Tibial nerve (tissue), 4 donors: ENCODE data around the gene EEIG2. TPM values are rescaled to one million over a fixed set of nuclear protein-coding genes. Genes with fewer than 3 reads are reported as not detected.

Experiments
- DNase-seq, 2 donors: peaks; one replicate each; pipeline ENCODE4 v3.0.0-alpha.2; 2019; ENCODE audit warnings: low spot score in 2 of 2
- H3K27ac ChIP-seq, 4 donors: fragments of 200-600 bp; sonication (generic) in 3 of 4; one replicate each; pipeline ENCODE4 v1.5.1; 2017 to 2019; ENCODE audit warnings: mild to moderate bottlenecking in 1 of 4
- H3K27me3 ChIP-seq, 2 donors: fragments of 200-600 bp; sonication (generic) in 1 of 2; one replicate each; pipeline versions ENCODE4 v1.5.1 to v1.6.0; 2017 to 2019
- H3K36me3 ChIP-seq, 3 donors: fragments of 200-600 bp; sonication (generic); one replicate each; pipeline ENCODE4 v1.5.1; 2018 to 2019
- H3K4me1 ChIP-seq, 4 donors: fragments of 200-600 bp; sonication (generic) in 3 of 4; one replicate each; pipeline ENCODE4 v1.5.1; 2017 to 2019
- H3K4me3 ChIP-seq, 4 donors: fragments of 200-600 bp; sonication (generic) in 3 of 4; one replicate each; pipeline ENCODE4 v1.5.1; 2017 to 2019; ENCODE audit warnings: mild to moderate bottlenecking in 1 of 4, moderate library complexity in 1 of 4
- H3K9me3 ChIP-seq, 4 donors: fragments of 200-600 bp; sonication (generic) in 3 of 4; one replicate each; pipeline ENCODE4 v1.5.1; 2017 to 2019
- EP300 ChIP-seq, 2 donors: sonication (generic); formaldehyde crosslinking; IDR thresholded peaks; one replicate each; pipeline ENCODE4 v1.6.1; 2017; ENCODE audit warnings: antibody characterized with exemption in 2 of 2, mild to moderate bottlenecking in 1 of 2
- POLR2A ChIP-seq, 2 donors: fragments of 450-650 bp; IDR thresholded peaks; one replicate each; pipeline ENCODE4 v1.6.1; 2017; ENCODE audit warnings: antibody characterized with exemption in 2 of 2, mild to moderate bottlenecking in 2 of 2, moderate library complexity in 2 of 2
- WGBS, 2 donors: methylation state at CpG; one replicate each; pipeline ENCODE4 v1.1.5; 2018; 5-methylcytosine and 5-hydroxymethylcytosine counted together
- total RNA-seq, 4 donors: library from RNA; depleted of rRNA; stranded (reverse); fragments of >200 nt; gene quantifications; one replicate each; pipeline ENCODE4 v1.1.0, GENCODE V29; 2016
- TF ChIP-seq, protein P1 (sequence below), 5 experiments: fragments of 200-600 bp in 3 of 5; fragments of 450-650 bp in 2 of 5; sonication (generic) in 3 of 5; IDR thresholded peaks; one replicate each; pipeline ENCODE4 v1.5.1; 2016 to 2019; ENCODE audit warnings: antibody characterized with exemption in 5 of 5, mild to moderate bottlenecking in 3 of 5, moderate library complexity in 2 of 5

The EEIG2 gene
- total RNA-seq, 4 donors from 2014 or later, result 14.1 to 20.5 (median 18.1) TPM

DNA sequence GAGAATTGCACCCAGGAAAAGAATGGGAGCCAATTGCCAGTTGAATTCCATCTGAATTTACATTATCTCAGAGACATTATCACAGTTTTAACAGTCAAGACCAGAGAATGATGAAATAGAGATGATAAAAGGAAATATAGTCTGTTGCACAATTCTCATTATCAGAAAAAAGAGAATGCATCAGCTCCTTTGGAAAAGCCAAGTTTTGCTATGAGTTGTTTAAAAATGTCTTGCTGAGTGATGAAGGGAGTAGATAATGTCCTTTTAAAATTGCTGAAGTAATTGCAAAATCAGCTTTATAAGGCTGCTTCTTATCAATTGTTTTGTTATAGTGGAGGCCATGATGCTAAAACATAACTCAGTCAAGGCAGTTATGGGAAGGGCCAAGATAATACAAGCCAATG, 37.9 kb upstream of the EEIG2 start:
- no peaks in the 10 kb centered on the region for H3K4me1 ChIP-seq
- TF ChIP-seq, protein P1, sequence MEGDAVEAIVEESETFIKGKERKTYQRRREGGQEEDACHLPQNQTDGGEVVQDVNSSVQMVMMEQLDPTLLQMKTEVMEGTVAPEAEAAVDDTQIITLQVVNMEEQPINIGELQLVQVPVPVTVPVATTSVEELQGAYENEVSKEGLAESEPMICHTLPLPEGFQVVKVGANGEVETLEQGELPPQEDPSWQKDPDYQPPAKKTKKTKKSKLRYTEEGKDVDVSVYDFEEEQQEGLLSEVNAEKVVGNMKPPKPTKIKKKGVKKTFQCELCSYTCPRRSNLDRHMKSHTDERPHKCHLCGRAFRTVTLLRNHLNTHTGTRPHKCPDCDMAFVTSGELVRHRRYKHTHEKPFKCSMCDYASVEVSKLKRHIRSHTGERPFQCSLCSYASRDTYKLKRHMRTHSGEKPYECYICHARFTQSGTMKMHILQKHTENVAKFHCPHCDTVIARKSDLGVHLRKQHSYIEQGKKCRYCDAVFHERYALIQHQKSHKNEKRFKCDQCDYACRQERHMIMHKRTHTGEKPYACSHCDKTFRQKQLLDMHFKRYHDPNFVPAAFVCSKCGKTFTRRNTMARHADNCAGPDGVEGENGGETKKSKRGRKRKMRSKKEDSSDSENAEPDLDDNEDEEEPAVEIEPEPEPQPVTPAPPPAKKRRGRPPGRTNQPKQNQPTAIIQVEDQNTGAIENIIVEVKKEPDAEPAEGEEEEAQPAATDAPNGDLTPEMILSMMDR (IDR thresholded peaks at IDR 0.05), result no peak
- TF ChIP-seq POLR2A (IDR thresholded peaks at IDR 0.05) (no peak), EP300 (IDR thresholded peaks at IDR 0.05) (no peak)
- no peak overlapping the region for H3K4me3 ChIP-seq
- H3K27me3 ChIP-seq, result no peaks in the 10 kb centered on the region
- H3K9me3 ChIP-seq, result peaks cover 0 to 7% (median 0%) of the 10 kb centered on the region in 4 donors
- DNase-seq, result no peak
- H3K36me3 ChIP-seq, result no peaks in the 10 kb centered on the region
- no peak overlapping the region for H3K27ac ChIP-seq

DNA sequence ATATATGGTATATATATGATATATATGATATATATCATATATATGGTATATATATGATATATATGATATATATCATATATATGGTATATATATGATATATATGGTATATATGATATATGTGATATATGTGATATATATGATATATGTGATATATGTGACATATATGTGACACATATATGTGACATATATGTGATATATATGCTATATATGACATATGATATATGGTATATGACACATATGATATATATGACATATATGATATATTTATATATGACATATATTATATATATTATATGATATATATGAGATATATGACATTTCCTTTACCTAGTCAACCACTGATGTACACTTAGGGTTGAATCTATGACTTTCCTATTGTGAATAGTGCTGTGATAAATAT, 36.1 kb upstream of the EEIG2 start:
- H3K27me3 ChIP-seq, result no peaks in the 10 kb centered on the region
- no peak for DNase-seq
- TF ChIP-seq, protein P1 (IDR thresholded peaks at IDR 0.05), result no peak
- TF ChIP-seq EP300 (IDR thresholded peaks at IDR 0.05) (no peak), POLR2A (IDR thresholded peaks at IDR 0.05) (no peak)

DNA sequence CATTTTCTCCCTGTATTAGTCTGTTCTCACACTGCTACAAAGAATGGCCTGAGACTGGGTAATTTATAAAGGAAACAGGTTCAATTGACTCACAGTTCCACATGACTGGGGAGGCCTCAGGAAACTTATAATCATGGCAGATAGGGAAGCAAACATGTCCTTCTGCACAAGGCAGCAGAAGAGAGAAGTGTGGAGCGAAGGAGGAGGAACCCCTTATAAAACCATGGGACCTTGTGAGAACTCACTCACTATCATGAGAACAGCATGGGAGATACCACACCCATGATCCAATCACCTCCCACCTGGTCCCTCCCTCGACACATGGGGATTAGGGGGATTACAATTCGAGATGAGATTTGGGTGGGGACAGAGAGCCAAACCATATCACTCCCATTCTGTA, 35.2 kb upstream of the EEIG2 start:
- Histone ChIP-seq H3K9me3 (peaks cover 0 to 10% (median 0%) of the 10 kb centered on the region in 4 donors), H3K4me3 (no peak overlapping the region), H3K27ac (no peak overlapping the region), H3K4me1 (no peaks in the 10 kb centered on the region), H3K27me3 (no peaks in the 10 kb centered on the region), H3K36me3 (no peaks in the 10 kb centered on the region)
- WGBS, 2 donors, result 79 to 91% methylated on average over 3 of the region's 3 CpGs
- DNase-seq, result no peak
- TF ChIP-seq, protein P1 (IDR thresholded peaks at IDR 0.05), result no peak
- TF ChIP-seq EP300 (IDR thresholded peaks at IDR 0.05) (no peak), POLR2A (IDR thresholded peaks at IDR 0.05) (no peak)

More for the DNA sequence above, 36.1 kb upstream of the EEIG2 start:
- no peak overlapping the region for H3K4me3 ChIP-seq
- H3K36me3 ChIP-seq, result no peaks in the 10 kb centered on the region
- H3K4me1 ChIP-seq, result no peaks in the 10 kb centered on the region
- H3K27ac ChIP-seq, result no peak overlapping the region
- H3K9me3 ChIP-seq, result peaks cover 0 to 10% (median 0%) of the 10 kb centered on the region in 4 donors

DNA sequence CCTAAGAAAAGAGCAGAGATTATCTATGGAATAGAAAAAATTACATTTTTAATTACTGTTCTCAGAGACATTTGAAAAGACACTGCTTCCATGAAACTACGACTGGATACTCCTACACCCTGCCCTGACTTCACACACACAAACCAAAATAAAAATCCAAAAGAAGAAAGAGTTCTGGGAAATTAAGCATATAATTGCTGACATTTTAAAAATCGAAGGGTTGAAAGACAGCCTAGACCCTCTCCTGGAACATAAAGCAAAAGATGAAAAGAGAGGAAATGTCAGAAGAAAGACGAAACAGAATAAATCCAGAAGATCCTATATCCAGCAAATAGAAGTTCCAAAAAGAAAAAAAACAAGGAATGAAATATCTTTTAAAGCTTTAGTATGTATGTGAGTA, 32.8 kb upstream of the EEIG2 start:
- Histone ChIP-seq H3K27me3 (no peaks in the 10 kb centered on the region), H3K4me3 (no peak overlapping the region), H3K4me1 (peaks cover 0 to 5% (median 0%) of the 10 kb centered on the region in 4 donors), H3K36me3 (no peaks in the 10 kb centered on the region), H3K9me3 (peaks cover 0 to 10% (median 0%) of the 10 kb centered on the region in 4 donors), H3K27ac (no peak overlapping the region)
- WGBS, 2 donors, result 77% methylated on average over 3 of the region's 3 CpGs
- TF ChIP-seq, protein P1 (IDR thresholded peaks at IDR 0.05), result no peak
- TF ChIP-seq EP300 (IDR thresholded peaks at IDR 0.05), result no peak
- TF ChIP-seq POLR2A (IDR thresholded peaks at IDR 0.05), result no peak
- no peak for DNase-seq

DNA sequence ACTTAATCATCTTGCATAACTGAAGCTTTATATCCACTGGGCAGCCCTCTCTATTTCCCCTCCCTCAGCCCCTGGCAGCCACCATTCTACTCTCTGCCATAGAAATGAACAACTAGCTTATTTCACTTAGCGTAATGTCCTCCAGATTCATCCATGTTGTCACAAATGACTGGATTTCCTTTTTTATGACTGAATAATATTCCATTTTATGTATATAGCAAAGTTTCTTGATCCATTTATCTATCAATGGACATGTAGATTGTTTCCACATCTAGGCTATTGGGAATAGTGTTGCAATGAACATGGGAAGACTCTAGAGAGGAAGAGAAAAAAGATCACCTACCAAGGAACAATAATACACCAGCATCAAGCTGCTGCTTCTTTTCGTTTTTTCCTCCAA, 32.1 kb upstream of the EEIG2 start:
- TF ChIP-seq EP300 (IDR thresholded peaks at IDR 0.05) (no peak), POLR2A (IDR thresholded peaks at IDR 0.05) (no peak)
- TF ChIP-seq, protein P1 (IDR thresholded peaks at IDR 0.05), result no peak
- Histone ChIP-seq H3K4me3 (no peak overlapping the region), H3K27ac (no peak overlapping the region), H3K9me3 (peaks cover 0 to 10% (median 0%) of the 10 kb centered on the region in 4 donors), H3K4me1 (peaks cover 0 to 8% (median 0%) of the 10 kb centered on the region in 4 donors), H3K36me3 (no peaks in the 10 kb centered on the region), H3K27me3 (no peaks in the 10 kb centered on the region)
- 92 to 94% methylated on average over 2 of the region's 2 CpGs for whole genome bisulfite sequencing, 2 donors
- no peak for DNase-seq
